Suprapubic skin (tissue), 4 donors: ENCODE data around the gene MLLT10. TPM values are rescaled to one million over a fixed set of nuclear protein-coding genes. Genes with fewer than 3 reads are reported as not detected.
"Not testable (repeated sequence)": the region's sequence is repeated elsewhere in the genome, so short reads cannot be mapped to it uniquely, and the experiment has no call there.

Experiments
- DNase-seq, 2 donors: peaks; one replicate each; pipeline ENCODE4 v3.0.0-alpha.2; 2019; ENCODE audit warnings: low spot score in 2 of 2
- H3K27ac ChIP-seq: fragments of 200-600 bp; sonication (generic); one replicate; pipeline ENCODE4 v1.5.1; 2019
- H3K27me3 ChIP-seq: fragments of 200-600 bp; sonication (generic); one replicate; pipeline ENCODE4 v1.5.1; 2019
- H3K36me3 ChIP-seq: fragments of 200-600 bp; sonication (generic); one replicate; pipeline ENCODE4 v1.5.1; 2019
- H3K4me1 ChIP-seq: fragments of 200-600 bp; sonication (generic); one replicate; pipeline ENCODE4 v1.5.1; 2019
- H3K4me3 ChIP-seq: fragments of 200-600 bp; sonication (generic); one replicate; pipeline ENCODE4 v1.5.1; 2019; ENCODE audit warnings: mild to moderate bottlenecking
- H3K9me3 ChIP-seq: fragments of 200-600 bp; sonication (generic); one replicate; pipeline ENCODE4 v1.5.1; 2019
- EP300 ChIP-seq: sonication (generic); formaldehyde crosslinking; IDR thresholded peaks from one replicate; pipeline ENCODE4 v1.6.1; 2017; ENCODE audit warnings: antibody characterized with exemption
- POLR2A ChIP-seq, 2 donors: fragments of 450-650 bp; IDR thresholded peaks; one replicate each; pipeline ENCODE4 v1.6.1; 2017; ENCODE audit warnings: antibody characterized with exemption in 2 of 2, mild to moderate bottlenecking in 2 of 2, moderate library complexity in 2 of 2
- POLR2AphosphoS5 ChIP-seq, 3 donors: sonication (generic); formaldehyde crosslinking; IDR thresholded peaks; one replicate each; pipeline ENCODE4 v1.6.1; 2017; ENCODE audit warnings: antibody characterized with exemption in 3 of 3
- WGBS: methylation state at CpG from one replicate; pipeline ENCODE4 v1.1.5; 2018; 5-methylcytosine and 5-hydroxymethylcytosine counted together
- total RNA-seq, 4 donors: library from RNA; depleted of rRNA; stranded (reverse); fragments of >200 nt; gene quantifications; one replicate each; pipeline ENCODE4 v1.1.0, GENCODE V29; 2016
- TF ChIP-seq, protein P1 (sequence below), 2 donors: fragments of 200-600 bp in 1 of 2; fragments of 450-650 bp in 1 of 2; sonication (generic) in 1 of 2; IDR thresholded peaks; one replicate each; pipeline ENCODE4 v1.5.1; 2016 to 2019; ENCODE audit warnings: antibody characterized with exemption in 2 of 2, mild to moderate bottlenecking in 1 of 2, moderate library complexity in 1 of 2

MLLT10 gene
- total RNA-seq, 4 donors from 2014 or later = 58.0 to 97.8 (median 64.4) TPM

DNA sequence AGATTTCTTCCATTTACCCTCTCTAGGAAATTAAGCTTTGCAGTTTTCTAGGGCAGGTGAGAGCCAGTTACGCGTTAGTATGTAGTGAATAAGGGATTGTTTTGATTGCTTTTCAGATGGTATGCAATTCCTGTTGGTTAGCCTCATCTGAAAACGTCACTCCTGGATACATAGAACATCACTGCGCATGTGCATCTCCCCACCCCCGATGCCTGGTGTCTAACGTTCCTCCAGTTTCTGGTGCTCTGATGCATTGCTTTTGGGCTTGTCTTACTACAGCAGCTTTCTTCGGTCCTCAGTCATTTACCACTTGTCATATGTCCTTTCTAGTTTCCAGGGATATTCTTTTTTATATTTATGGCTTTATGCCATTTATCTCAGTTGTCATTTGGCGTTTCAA lies 22.5 kb downstream of the MLLT10 start:
- no peaks in the 10 kb centered on the region for H3K27me3 ChIP-seq
- H3K4me3 ChIP-seq = no peak overlapping the region
- H3K9me3 ChIP-seq = no peaks in the 10 kb centered on the region
- no peaks in the 10 kb centered on the region for H3K4me1 ChIP-seq
- no peak overlapping the region for H3K27ac ChIP-seq
- DNase-seq = no peak
- TF ChIP-seq POLR2A (IDR thresholded peaks at IDR 0.05) (no peak), EP300 (no peak), POLR2AphosphoS5 (IDR thresholded peaks at IDR 0.05) (no peak)
- TF ChIP-seq, protein P1, sequence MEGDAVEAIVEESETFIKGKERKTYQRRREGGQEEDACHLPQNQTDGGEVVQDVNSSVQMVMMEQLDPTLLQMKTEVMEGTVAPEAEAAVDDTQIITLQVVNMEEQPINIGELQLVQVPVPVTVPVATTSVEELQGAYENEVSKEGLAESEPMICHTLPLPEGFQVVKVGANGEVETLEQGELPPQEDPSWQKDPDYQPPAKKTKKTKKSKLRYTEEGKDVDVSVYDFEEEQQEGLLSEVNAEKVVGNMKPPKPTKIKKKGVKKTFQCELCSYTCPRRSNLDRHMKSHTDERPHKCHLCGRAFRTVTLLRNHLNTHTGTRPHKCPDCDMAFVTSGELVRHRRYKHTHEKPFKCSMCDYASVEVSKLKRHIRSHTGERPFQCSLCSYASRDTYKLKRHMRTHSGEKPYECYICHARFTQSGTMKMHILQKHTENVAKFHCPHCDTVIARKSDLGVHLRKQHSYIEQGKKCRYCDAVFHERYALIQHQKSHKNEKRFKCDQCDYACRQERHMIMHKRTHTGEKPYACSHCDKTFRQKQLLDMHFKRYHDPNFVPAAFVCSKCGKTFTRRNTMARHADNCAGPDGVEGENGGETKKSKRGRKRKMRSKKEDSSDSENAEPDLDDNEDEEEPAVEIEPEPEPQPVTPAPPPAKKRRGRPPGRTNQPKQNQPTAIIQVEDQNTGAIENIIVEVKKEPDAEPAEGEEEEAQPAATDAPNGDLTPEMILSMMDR (IDR thresholded peaks at IDR 0.05) = no peak
- peaks cover 76% of the 10 kb centered on the region for H3K36me3 ChIP-seq
- 81% methylated on average over 8 of the region's 8 CpGs for WGBS

- not testable (repeated sequence) for DNase-seq, H3K9me3 ChIP-seq, H3K4me1 ChIP-seq, H3K27me3 ChIP-seq, H3K4me3 ChIP-seq, H3K27ac ChIP-seq
- 95% methylated on average over 7 of the region's 7 CpGs for WGBS
- H3K36me3 ChIP-seq = peaks cover 56% of the 10 kb centered on the region
Observed at GRCh38 chr10:21558984-21559383, 25.0 kb downstream of the MLLT10 start.

- H3K27ac ChIP-seq = no peak overlapping the region
- peaks cover 9% of the 10 kb centered on the region for H3K4me1 ChIP-seq
- WGBS = 64% methylated on average over 3 of the region's 3 CpGs
- no peaks in the 10 kb centered on the region for H3K9me3 ChIP-seq
- H3K36me3 ChIP-seq = peaks cover 2% of the 10 kb centered on the region
- TF ChIP-seq, protein P1 (IDR thresholded peaks at IDR 0.05) = no peak
- TF ChIP-seq POLR2A (IDR thresholded peaks at IDR 0.05) = no peak
- no peak for TF ChIP-seq EP300
- no peak for TF ChIP-seq POLR2AphosphoS5 (IDR thresholded peaks at IDR 0.05)
- DNase-seq = no peak
- no peak overlapping the region for H3K4me3 ChIP-seq
- no peaks in the 10 kb centered on the region for H3K27me3 ChIP-seq
Observed at GRCh38 chr10:21570761-21571521, 36.9 kb downstream of the MLLT10 start.

DNA sequence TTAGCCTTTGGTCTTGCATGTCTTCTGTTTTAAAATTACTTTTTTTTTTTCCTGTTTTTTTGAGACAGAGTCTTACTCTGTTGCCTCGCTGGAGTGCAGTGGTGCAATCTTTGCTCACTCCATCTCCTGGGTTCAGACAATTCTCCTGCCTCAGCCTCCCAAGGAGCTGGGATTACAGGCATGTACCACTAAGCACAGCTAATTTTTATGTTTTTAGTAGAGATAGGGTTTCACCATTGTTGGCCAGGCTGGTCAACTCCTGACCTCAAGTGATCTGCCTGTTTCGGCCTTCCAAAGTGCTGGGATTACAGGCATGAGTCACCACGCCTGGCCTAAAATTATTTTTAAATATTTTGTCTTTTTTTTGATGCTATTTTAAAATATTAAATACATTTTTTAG lies 38.5 kb downstream of the MLLT10 start:
- peaks cover 2% of the 10 kb centered on the region for H3K36me3 ChIP-seq
- H3K9me3 ChIP-seq = no peaks in the 10 kb centered on the region
- H3K4me3 ChIP-seq = no peak overlapping the region
- no peak for DNase-seq
- TF ChIP-seq EP300 (no peak), POLR2A (IDR thresholded peaks at IDR 0.05) (no peak), POLR2AphosphoS5 (IDR thresholded peaks at IDR 0.05) (no peak)
- TF ChIP-seq, protein P1 (IDR thresholded peaks at IDR 0.05) = no peak
- no peaks in the 10 kb centered on the region for H3K27me3 ChIP-seq
- peaks cover 9% of the 10 kb centered on the region for H3K4me1 ChIP-seq
- 63% methylated on average over 3 of the region's 3 CpGs for WGBS
- H3K27ac ChIP-seq = no peak overlapping the region

DNA sequence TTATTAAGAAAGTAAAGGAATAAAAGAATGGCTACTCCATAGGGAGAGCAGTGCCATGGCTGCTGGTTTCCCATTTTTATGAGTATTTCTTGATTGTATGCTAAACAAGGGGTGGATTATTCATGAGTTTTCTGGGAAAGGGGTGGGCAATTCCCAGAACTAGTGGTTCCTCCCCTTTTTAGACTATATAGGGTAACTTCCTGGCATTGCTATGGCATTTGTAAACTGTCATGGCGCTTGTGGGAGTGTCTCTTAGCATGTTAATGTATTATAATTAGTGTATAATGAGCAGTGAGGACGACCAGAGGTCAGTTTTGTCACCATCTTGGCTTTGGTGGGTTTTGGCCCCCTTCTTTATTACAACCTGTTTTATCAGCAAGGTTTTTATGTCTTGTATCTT lies 40.5 kb downstream of the MLLT10 start:
- not testable (repeated sequence) for H3K36me3 ChIP-seq, H3K27me3 ChIP-seq, DNase-seq, H3K27ac ChIP-seq, H3K4me3 ChIP-seq, H3K4me1 ChIP-seq, H3K9me3 ChIP-seq
- 93% methylated on average over 2 of the region's 2 CpGs for WGBS

GRCh38 chr10:21579291-21579690 lies 45.3 kb downstream of the MLLT10 start:
- no peak overlapping the region for H3K4me3 ChIP-seq
- no peak overlapping the region for H3K27ac ChIP-seq
- no peaks in the 10 kb centered on the region for H3K27me3 ChIP-seq
- WGBS = 97% methylated on average over 5 of the region's 5 CpGs
- H3K9me3 ChIP-seq = no peaks in the 10 kb centered on the region
- no peaks in the 10 kb centered on the region for H3K4me1 ChIP-seq
- no peak for DNase-seq
- H3K36me3 ChIP-seq = peaks cover 4% of the 10 kb centered on the region
- TF ChIP-seq, protein P1 (IDR thresholded peaks at IDR 0.05) = no peak
- TF ChIP-seq POLR2AphosphoS5 (IDR thresholded peaks at IDR 0.05) (no peak), POLR2A (IDR thresholded peaks at IDR 0.05) (no peak), EP300 (no peak)

- DNase-seq, H3K9me3 ChIP-seq, H3K27ac ChIP-seq, H3K4me1 ChIP-seq, H3K27me3 ChIP-seq, H3K4me3 ChIP-seq: not testable (repeated sequence)
- peaks cover 12% of the 10 kb centered on the region for H3K36me3 ChIP-seq
- WGBS = 86% methylated on average over 3 of the region's 3 CpGs
Observed at GRCh38 chr10:21581421-21581834, 47.4 kb downstream of the MLLT10 start.
